Measurements from ENCODE around the gene WDR47.
"Not testable (repeated sequence)": the region's sequence is repeated elsewhere in the genome, so short reads cannot be mapped to it uniquely, and the experiment has no call there.

WDR47 gene

GRCh38 chr1:108983114-108983513, 58.8 kb downstream of the WDR47 start:
- no peak for DNase-seq (ENCODE audit: low read depth, low spot score)
- H3K4me3 ChIP-seq (ENCODE audit: low read length), result no peak overlapping the region

GRCh38 chr1:108976658-108977057, 65.2 kb downstream of the WDR47 start:
- DNase-seq (ENCODE audit: low read depth, low spot score), result no peak
- H3K4me3 ChIP-seq (ENCODE audit: low read length), result no peak overlapping the region

GRCh38 chr1:108972951-108973350, 69.0 kb downstream of the WDR47 start:
- H3K4me3 ChIP-seq (ENCODE audit: low read length), result no peak overlapping the region
- no peak for DNase-seq (ENCODE audit: low read depth, low spot score)

- no peak overlapping the region for H3K4me3 ChIP-seq (ENCODE audit: low read length)
- no peak for DNase-seq (ENCODE audit: low read depth, low spot score)
Observed at GRCh38 chr1:108969346-108969745, 72.6 kb downstream of the WDR47 start.

- DNase-seq (ENCODE audit: low read depth, low spot score), result peak; percentile 77
- peak within 1 kb of the TSS; percentile 54 for H3K4me3 ChIP-seq (ENCODE audit: low read length)
Observed at GRCh38 chr1:108963052-108963686, 78.7 kb downstream of the WDR47 start, which contains the start of gene CLCC1. Gene CLCC1 (minus strand): TSS chr1:108963484. CDS start chr1:108950437, 13,047 bp downstream.

- DNase-seq (ENCODE audit: low read depth, low spot score), result no peak
- H3K4me3 ChIP-seq (ENCODE audit: low read length), result peak overlapping the region; percentile 54
Observed at GRCh38 chr1:108962681-108963051, 79.2 kb downstream of the WDR47 start.

GRCh38 chr1:108961752-108962486, 80.0 kb downstream of the WDR47 start:
- DNase-seq (ENCODE audit: low read depth, low spot score), result no peak
- no peak overlapping the region for H3K4me3 ChIP-seq (ENCODE audit: low read length)

- DNase-seq (ENCODE audit: low read depth, low spot score), result no peak
- H3K4me3 ChIP-seq (ENCODE audit: low read length), result no peak overlapping the region
Observed at GRCh38 chr1:108961198-108961597, 80.7 kb downstream of the WDR47 start.

- H3K4me3 ChIP-seq (ENCODE audit: low read length), result no peak overlapping the region
- no peak for DNase-seq (ENCODE audit: low read depth, low spot score)
Observed at GRCh38 chr1:108960719-108961118, 81.2 kb downstream of the WDR47 start.

GRCh38 chr1:108957888-108958287, 84.0 kb downstream of the WDR47 start:
- no peak overlapping the region for H3K4me3 ChIP-seq (ENCODE audit: low read length)
- no peak for DNase-seq (ENCODE audit: low read depth, low spot score)

GRCh38 chr1:108955881-108956280, 86.0 kb downstream of the WDR47 start:
- no peak overlapping the region for H3K4me3 ChIP-seq (ENCODE audit: low read length)
- no peak for DNase-seq (ENCODE audit: low read depth, low spot score)

GRCh38 chr1:108955111-108955510, 86.8 kb downstream of the WDR47 start:
- H3K4me3 ChIP-seq (ENCODE audit: low read length), result no peak overlapping the region
- no peak for DNase-seq (ENCODE audit: low read depth, low spot score)

- no peak for DNase-seq (ENCODE audit: low read depth, low spot score)
- H3K4me3 ChIP-seq (ENCODE audit: low read length), result no peak overlapping the region
Observed at GRCh38 chr1:108953452-108953851, 88.5 kb downstream of the WDR47 start.

GRCh38 chr1:108951242-108951641, 90.7 kb downstream of the WDR47 start:
- H3K4me3 ChIP-seq (ENCODE audit: low read length), result no peak overlapping the region
- DNase-seq (ENCODE audit: low read depth, low spot score), result no peak

GRCh38 chr1:108949044-108949443, 92.9 kb downstream of the WDR47 start:
- H3K4me3 ChIP-seq (ENCODE audit: low read length), result no peak overlapping the region
- no peak for DNase-seq (ENCODE audit: low read depth, low spot score)

- H3K4me3 ChIP-seq (ENCODE audit: low read length), result no peak overlapping the region
- no peak for DNase-seq (ENCODE audit: low read depth, low spot score)
Observed at GRCh38 chr1:108947871-108948525, 93.9 kb downstream of the WDR47 start.

GRCh38 chr1:108936170-108936569, 105.7 kb downstream of the WDR47 start:
- DNase-seq (ENCODE audit: low read depth, low spot score), result no peak
- H3K4me3 ChIP-seq (ENCODE audit: low read length), result no peak overlapping the region

- H3K4me3 ChIP-seq (ENCODE audit: low read length), result no peak overlapping the region
- no peak for DNase-seq (ENCODE audit: low read depth, low spot score)
Observed at GRCh38 chr1:108933944-108934343, 108.0 kb downstream of the WDR47 start.

- H3K4me3 ChIP-seq (ENCODE audit: low read length); DNase-seq (ENCODE audit: low read depth, low spot score): not testable (repeated sequence)
Observed at GRCh38 chr1:108927565-108927964, 114.3 kb downstream of the WDR47 start.

GRCh38 chr1:108925920-108926319, 116.0 kb downstream of the WDR47 start:
- DNase-seq (ENCODE audit: low read depth, low spot score), result no peak
- no peak overlapping the region for H3K4me3 ChIP-seq (ENCODE audit: low read length)

Measured in Jurkat, Clone E6-1 (cell line).